B cell (primary cell): ENCODE data around the gene HLA-DQA1.

ENCODE experiments used
- EZH2 ChIP-seq: IDR thresholded peaks from 2 replicates; pipeline ENCODE4 v1.6.1; 2012; ENCODE audit warnings: borderline replicate concordance, low read depth, mild to moderate bottlenecking, moderate library complexity, low read length; ENCODE audit not compliant: insufficient read depth, poor library complexity, severe bottlenecking
- TF ChIP-seq, protein P1 (sequence below): fragments of 200-600 bp; IDR thresholded peaks from one replicate; pipeline ENCODE4 v1.8.0; 2022; ENCODE audit warnings: antibody characterized with exemption, mild to moderate bottlenecking

GRCh38 chr6:32641122-32641521 is 3.9 kb downstream of the HLA-DQA1 start:
- TF ChIP-seq, protein P1, sequence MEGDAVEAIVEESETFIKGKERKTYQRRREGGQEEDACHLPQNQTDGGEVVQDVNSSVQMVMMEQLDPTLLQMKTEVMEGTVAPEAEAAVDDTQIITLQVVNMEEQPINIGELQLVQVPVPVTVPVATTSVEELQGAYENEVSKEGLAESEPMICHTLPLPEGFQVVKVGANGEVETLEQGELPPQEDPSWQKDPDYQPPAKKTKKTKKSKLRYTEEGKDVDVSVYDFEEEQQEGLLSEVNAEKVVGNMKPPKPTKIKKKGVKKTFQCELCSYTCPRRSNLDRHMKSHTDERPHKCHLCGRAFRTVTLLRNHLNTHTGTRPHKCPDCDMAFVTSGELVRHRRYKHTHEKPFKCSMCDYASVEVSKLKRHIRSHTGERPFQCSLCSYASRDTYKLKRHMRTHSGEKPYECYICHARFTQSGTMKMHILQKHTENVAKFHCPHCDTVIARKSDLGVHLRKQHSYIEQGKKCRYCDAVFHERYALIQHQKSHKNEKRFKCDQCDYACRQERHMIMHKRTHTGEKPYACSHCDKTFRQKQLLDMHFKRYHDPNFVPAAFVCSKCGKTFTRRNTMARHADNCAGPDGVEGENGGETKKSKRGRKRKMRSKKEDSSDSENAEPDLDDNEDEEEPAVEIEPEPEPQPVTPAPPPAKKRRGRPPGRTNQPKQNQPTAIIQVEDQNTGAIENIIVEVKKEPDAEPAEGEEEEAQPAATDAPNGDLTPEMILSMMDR: no peak
- no peak for TF ChIP-seq EZH2
